Thyroid gland (tissue), 4 donors: ENCODE results near the gene NDUFAF5.

ENCODE experiments used
- CTCF ChIP-seq, 6 experiments: fragments of 200-600 bp in 3 of 6; fragments of 450-650 bp in 3 of 6; sonication (generic) in 3 of 6; IDR thresholded peaks; one replicate each; pipeline ENCODE4 v1.5.1; 2016 to 2019; ENCODE audit warnings: antibody characterized with exemption in 6 of 6, mild to moderate bottlenecking in 2 of 6, inconsistent platforms in 1 of 6, moderate library complexity in 1 of 6
- POLR2A ChIP-seq, 2 donors: fragments of 450-650 bp; IDR thresholded peaks; one replicate each; pipeline ENCODE4 v1.6.1; 2017; ENCODE audit warnings: antibody characterized with exemption in 2 of 2, mild to moderate bottlenecking in 2 of 2, moderate library complexity in 1 of 2

- TF ChIP-seq CTCF (IDR thresholded peaks at IDR 0.05) (no peak), POLR2A (IDR thresholded peaks at IDR 0.05) (no peak)
These were observed 59.5 kb downstream of the NDUFAF5 start for GRCh38 chr20:13844296-13844695.
